Osteoblast (primary cell): ENCODE results near the gene EFNB2. TPM values are rescaled to one million over a fixed set of nuclear protein-coding genes. Genes with fewer than 3 reads are reported as not detected.

Experiments used
- DNase-seq: peaks from one replicate; pipeline ENCODE4 v3.0.0; 2011; ENCODE audit warnings: low spot score, mixed read lengths; ENCODE audit not compliant: insufficient read length; ENCODE audit errors: missing footprints
- H2AFZ ChIP-seq: 2 replicates; pipeline ENCODE4 v1.6.0; 2011; ENCODE audit warnings: mild to moderate bottlenecking, low read length
- H3K27ac ChIP-seq: 2 replicates; pipeline ENCODE4 v1.5.1; 2011; ENCODE audit warnings: mild to moderate bottlenecking, low read depth, low read length, moderate library complexity
- H3K27me3 ChIP-seq: 2 replicates; pipeline ENCODE4 v1.6.0; 2012; ENCODE audit warnings: mild to moderate bottlenecking, control low read depth, inconsistent platforms, low read length, moderate library complexity; ENCODE audit not compliant: insufficient read depth
- H3K36me3 ChIP-seq: 2 replicates; pipeline ENCODE4 v1.5.1; 2011; ENCODE audit warnings: mild to moderate bottlenecking, low read length, control low read depth, moderate library complexity; ENCODE audit not compliant: insufficient read depth
- H3K4me1 ChIP-seq: 2 replicates; pipeline ENCODE4 v1.5.1; 2011; ENCODE audit warnings: mild to moderate bottlenecking, low read length, control low read depth, moderate library complexity; ENCODE audit not compliant: insufficient read depth
- H3K4me2 ChIP-seq: 2 replicates; pipeline ENCODE4 v1.6.0; 2011; ENCODE audit warnings: mild to moderate bottlenecking, low read length; ENCODE audit not compliant: insufficient read depth
- H3K4me3 ChIP-seq: fragments of 200-600 bp; sonication (generic); 3 replicates; pipeline ENCODE4 v1.5.1; 2012; ENCODE audit warnings: mild to moderate bottlenecking, low read length, inconsistent platforms; ENCODE audit not compliant: insufficient read depth
- H3K79me2 ChIP-seq: 2 replicates; pipeline ENCODE4 v1.6.0; 2012; ENCODE audit warnings: mild to moderate bottlenecking, low read length, control low read depth, inconsistent platforms; ENCODE audit not compliant: insufficient read depth
- H3K9me3 ChIP-seq: 2 replicates; pipeline ENCODE4 v1.5.1; 2011; ENCODE audit warnings: low read depth, low read length, control low read depth
- H4K20me1 ChIP-seq: 2 replicates; pipeline ENCODE4 v1.6.0; 2012; ENCODE audit warnings: mild to moderate bottlenecking, low read length, control low read depth; ENCODE audit not compliant: insufficient read depth
- CTCF ChIP-seq: IDR thresholded peaks from 2 replicates; pipeline ENCODE4 v1.5.1; 2011; ENCODE audit warnings: mild to moderate bottlenecking, low read depth, low read length, moderate library complexity; ENCODE audit errors: extremely low read depth
- total RNA-seq: library from RNA; depleted of rRNA; stranded (reverse); fragments of >200 nt; gene quantifications from 2 replicates; pipeline ENCODE4 v1.2.3, GENCODE V29; 2012

EFNB2 gene
- total RNA-seq, 1 donor: 17.0 TPM

- H3K27ac ChIP-seq: no peak overlapping the region
- H3K79me2 ChIP-seq: no peaks in the 10 kb centered on the region
- H2AFZ ChIP-seq: no peak overlapping the region
- TF ChIP-seq CTCF: no peak
- H3K27me3 ChIP-seq: no peaks in the 10 kb centered on the region
- H3K4me3 ChIP-seq: no peak overlapping the region
- DNase-seq: no peak
- H3K36me3 ChIP-seq: no peaks in the 10 kb centered on the region
- no peaks in the 10 kb centered on the region for H3K9me3 ChIP-seq
- no peak overlapping the region for H3K4me2 ChIP-seq
- no peaks in the 10 kb centered on the region for H3K4me1 ChIP-seq
- no peaks in the 10 kb centered on the region for H4K20me1 ChIP-seq
Measured at GRCh38 chr13:106450991-106451390, 84.5 kb downstream of the EFNB2 start.

GRCh38 chr13:106449096-106449495, 86.4 kb downstream of the EFNB2 start:
- H3K9me3 ChIP-seq: no peaks in the 10 kb centered on the region
- no peaks in the 10 kb centered on the region for H3K36me3 ChIP-seq
- no peaks in the 10 kb centered on the region for H3K4me1 ChIP-seq
- H2AFZ ChIP-seq: no peak overlapping the region
- no peaks in the 10 kb centered on the region for H3K79me2 ChIP-seq
- H3K27me3 ChIP-seq: no peaks in the 10 kb centered on the region
- TF ChIP-seq CTCF: no peak
- no peak overlapping the region for H3K27ac ChIP-seq
- no peak for DNase-seq
- no peaks in the 10 kb centered on the region for H4K20me1 ChIP-seq
- H3K4me3 ChIP-seq: no peak overlapping the region
- no peak overlapping the region for H3K4me2 ChIP-seq

GRCh38 chr13:106445996-106446395, 89.5 kb downstream of the EFNB2 start:
- no peaks in the 10 kb centered on the region for H3K9me3 ChIP-seq
- H3K4me3 ChIP-seq: no peak overlapping the region
- no peak overlapping the region for H3K27ac ChIP-seq
- H3K79me2 ChIP-seq: no peaks in the 10 kb centered on the region
- H4K20me1 ChIP-seq: no peaks in the 10 kb centered on the region
- no peaks in the 10 kb centered on the region for H3K27me3 ChIP-seq
- H2AFZ ChIP-seq: no peak overlapping the region
- DNase-seq: no peak
- H3K4me1 ChIP-seq: no peaks in the 10 kb centered on the region
- H3K4me2 ChIP-seq: no peak overlapping the region
- H3K36me3 ChIP-seq: no peaks in the 10 kb centered on the region
- TF ChIP-seq CTCF: no peak

GRCh38 chr13:106443607-106444322, 91.7 kb downstream of the EFNB2 start:
- no peak overlapping the region for H3K4me3 ChIP-seq
- no peak overlapping the region for H3K4me2 ChIP-seq

More at GRCh38 chr13:106443607-106444322, 91.7 kb downstream of the EFNB2 start:
- DNase-seq: no peak
- Histone ChIP-seq H2AFZ (no peak overlapping the region), H4K20me1 (no peaks in the 10 kb centered on the region), H3K9me3 (no peaks in the 10 kb centered on the region), H3K36me3 (no peaks in the 10 kb centered on the region), H3K4me1 (no peaks in the 10 kb centered on the region), H3K27ac (no peak overlapping the region), H3K27me3 (no peaks in the 10 kb centered on the region), H3K79me2 (no peaks in the 10 kb centered on the region)
- TF ChIP-seq CTCF: no peak
